GM21786 (cell line): Measurements from ENCODE around the gene RNF4.

Source experiments
- ATAC-seq: cut with Tn5 transposase; IDR thresholded peaks from one replicate; pipeline ENCODE4 v1.9.1; 2021; ENCODE audit not compliant: unreplicated experiment

The RNF4 gene

GRCh38 chr4:2437475-2438215 is 31.3 kb upstream of the RNF4 start:
- no peak for ATAC-seq

GRCh38 chr4:2438822-2439718 is 29.8 kb upstream of the RNF4 start:
- ATAC-seq = no peak

- peak; percentile 91 for ATAC-seq
Observed at GRCh38 chr4:2441393-2442174, 27.3 kb upstream of the RNF4 start.

- no peak for ATAC-seq
Observed at GRCh38 chr4:2442175-2442993, 26.5 kb upstream of the RNF4 start.

- ATAC-seq = no peak
Observed at GRCh38 chr4:2443061-2443730, 25.7 kb upstream of the RNF4 start.

- ATAC-seq = no peak
Observed at GRCh38 chr4:2443956-2444740, 24.8 kb upstream of the RNF4 start.

GRCh38 chr4:2445130-2445529 is 23.8 kb upstream of the RNF4 start:
- ATAC-seq = no peak

GRCh38 chr4:2445571-2445970 is 23.3 kb upstream of the RNF4 start:
- no peak for ATAC-seq

- ATAC-seq = no peak
Observed at GRCh38 chr4:2446656-2447564, 22.0 kb upstream of the RNF4 start.

- no peak for ATAC-seq
Observed at GRCh38 chr4:2448589-2448988, 20.3 kb upstream of the RNF4 start.

- ATAC-seq = no peak
Observed at GRCh38 chr4:2449051-2449450, 19.9 kb upstream of the RNF4 start.

- no peak for ATAC-seq
Observed at GRCh38 chr4:2449511-2450392, 19.2 kb upstream of the RNF4 start.

- no peak for ATAC-seq
Observed at GRCh38 chr4:2450394-2451035, 18.4 kb upstream of the RNF4 start.

GRCh38 chr4:2451036-2451520 is 17.8 kb upstream of the RNF4 start:
- ATAC-seq = no peak

- no peak for ATAC-seq
Observed at GRCh38 chr4:2451821-2452785, 16.8 kb upstream of the RNF4 start.
